GM21619 (cell line): ENCODE data around the gene OST4.
"Not testable (repeated sequence)": the region's sequence is repeated elsewhere in the genome, so short reads cannot be mapped to it uniquely, and the experiment has no call there.

Experiments used
- ATAC-seq: cut with Tn5 transposase; IDR thresholded peaks from one replicate; pipeline ENCODE4 v1.9.1; 2021; ENCODE audit not compliant: unreplicated experiment

OST4 gene

GRCh38 chr2:27071277-27071989 is at the start of gene OST4:
OST4 (minus strand) TSS chr2:27071654.
- peak; percentile 81 for ATAC-seq

DNA sequence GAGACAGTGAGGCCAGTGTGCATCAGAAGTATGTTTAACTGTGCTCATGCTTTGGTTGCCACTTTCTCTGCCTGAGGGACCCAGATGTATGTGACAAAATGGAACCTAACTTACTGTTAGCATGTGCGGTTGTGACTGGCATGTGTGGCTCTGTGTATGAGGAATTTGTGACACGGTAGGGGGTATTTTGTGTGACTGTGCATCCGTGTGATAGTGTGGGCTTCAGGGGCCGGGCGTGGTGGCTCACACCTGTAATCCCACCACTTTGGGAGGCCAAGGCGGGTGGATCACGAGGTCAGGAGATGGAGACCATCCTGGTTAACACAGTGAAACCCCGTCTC is 47.8 kb upstream of the OST4 start:
- ATAC-seq: not testable (repeated sequence)

DNA sequence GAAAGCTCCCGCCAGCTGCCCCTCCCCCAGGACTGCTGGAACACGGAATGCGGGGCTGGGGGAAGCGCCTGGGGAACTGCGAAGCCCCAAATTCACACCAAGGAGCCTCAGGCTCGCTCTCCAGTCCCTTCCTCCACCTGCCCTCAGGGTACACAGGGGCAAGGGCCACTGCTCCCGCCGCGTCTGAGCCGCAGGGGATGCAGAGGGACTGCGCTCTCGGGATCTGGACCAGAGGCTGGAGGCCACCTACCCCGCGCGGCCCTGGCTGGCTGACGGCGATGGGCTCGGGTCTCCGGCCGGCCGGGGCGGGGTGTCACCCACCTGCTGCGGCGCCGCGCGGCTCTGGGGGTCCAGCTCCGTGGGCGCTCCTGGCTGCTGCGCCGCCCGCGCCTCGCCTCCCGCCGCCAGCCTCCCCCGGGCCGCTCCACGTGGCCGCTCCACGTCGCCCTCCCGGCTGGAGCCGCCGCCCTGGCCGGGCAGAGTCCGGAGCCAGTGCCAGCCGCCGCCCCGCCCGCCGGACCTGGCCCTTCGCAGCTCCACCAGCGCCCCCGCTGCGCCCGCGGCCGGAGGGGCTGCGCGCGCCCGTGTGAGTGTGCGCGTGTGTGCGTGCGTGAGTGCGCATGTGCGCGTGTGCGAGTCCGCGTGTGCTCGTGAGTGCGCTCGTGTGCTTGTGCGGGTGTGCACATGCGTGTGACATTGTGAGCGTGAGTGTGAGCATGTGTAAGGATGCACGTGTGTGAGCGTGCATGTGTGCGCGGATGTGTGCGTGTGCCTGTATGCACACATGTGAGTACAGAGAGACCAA is 47.3 kb upstream of the OST4 start, which contains the start of gene CGREF1:
Gene CGREF1 (minus strand): TSS at position 604 of the 805 bp plus-strand sequence. CDS start 14,762 bp downstream, outside the sequence.
- no peak for ATAC-seq

DNA sequence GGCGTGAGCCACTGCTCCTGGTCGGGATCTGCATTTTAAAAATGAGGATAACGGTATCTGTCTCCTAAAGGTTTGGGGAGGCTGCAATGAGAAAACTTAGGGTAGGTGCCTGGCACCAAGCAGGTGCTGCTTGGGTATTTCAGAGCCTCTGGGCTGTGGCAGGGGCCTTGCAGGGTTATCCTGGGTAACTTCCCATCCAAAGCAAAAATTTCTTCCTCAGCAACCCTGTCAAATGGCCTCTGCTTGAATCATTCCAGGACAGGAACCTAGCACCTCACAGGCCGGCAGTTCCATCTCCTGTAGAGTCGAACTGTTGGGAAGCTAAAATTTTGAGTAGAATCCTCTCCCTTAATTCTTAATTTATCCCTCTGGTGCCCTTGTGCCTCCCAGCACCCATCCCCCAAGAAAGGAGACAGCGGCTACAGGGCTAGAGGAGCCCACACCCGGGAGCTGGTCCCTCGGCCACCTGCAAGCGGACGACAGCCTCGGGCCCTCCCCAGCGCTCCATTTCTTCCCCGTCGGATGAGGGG is 46.6 kb upstream of the OST4 start:
- ATAC-seq: no peak

- ATAC-seq: no peak
Observed at GRCh38 chr2:27115519-27115918, 44.1 kb upstream of the OST4 start.

GRCh38 chr2:27111392-27112078 is 40.1 kb upstream of the OST4 start:
- ATAC-seq: not testable (repeated sequence)

DNA sequence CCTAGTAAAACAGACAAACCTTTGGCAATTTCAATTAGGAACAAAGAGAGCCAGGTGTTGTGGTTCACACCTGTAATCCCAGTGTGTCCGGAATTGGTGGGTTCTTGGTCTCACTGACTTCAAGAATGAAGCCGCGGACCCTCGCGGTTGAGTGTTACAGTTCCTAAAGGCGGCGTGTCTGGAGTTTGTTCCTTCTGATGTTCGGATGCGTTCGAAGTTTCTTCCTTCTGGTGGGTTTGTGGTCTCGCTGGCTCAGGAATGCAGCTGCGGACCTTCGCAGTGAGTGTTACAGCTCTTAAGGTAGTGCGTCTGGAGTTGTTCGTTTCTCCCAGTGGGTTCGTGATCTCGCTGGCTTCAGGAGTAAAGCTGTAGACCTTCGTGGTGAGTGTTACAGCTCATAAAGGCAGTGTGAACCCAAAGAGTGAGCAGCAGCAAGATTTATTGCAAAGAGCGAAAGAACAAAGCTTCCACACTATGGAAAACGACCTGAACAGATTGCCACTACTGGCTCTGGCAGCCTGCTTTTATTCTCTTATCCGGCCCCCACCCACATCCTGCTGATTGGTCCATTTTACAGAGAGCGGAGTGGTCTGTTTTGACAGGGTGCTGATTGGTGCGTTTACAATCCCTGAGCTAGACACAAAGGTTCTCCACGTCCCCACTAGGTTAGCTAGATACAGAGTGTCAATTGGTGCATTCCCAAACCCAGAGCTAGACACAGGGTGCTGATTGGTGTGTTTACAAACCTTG is 39.3 kb upstream of the OST4 start:
- ATAC-seq: not testable (repeated sequence)

GRCh38 chr2:27109083-27109482 is 37.6 kb upstream of the OST4 start:
- ATAC-seq: no peak

GRCh38 chr2:27108221-27108620 is 36.8 kb upstream of the OST4 start:
- ATAC-seq: no peak

DNA sequence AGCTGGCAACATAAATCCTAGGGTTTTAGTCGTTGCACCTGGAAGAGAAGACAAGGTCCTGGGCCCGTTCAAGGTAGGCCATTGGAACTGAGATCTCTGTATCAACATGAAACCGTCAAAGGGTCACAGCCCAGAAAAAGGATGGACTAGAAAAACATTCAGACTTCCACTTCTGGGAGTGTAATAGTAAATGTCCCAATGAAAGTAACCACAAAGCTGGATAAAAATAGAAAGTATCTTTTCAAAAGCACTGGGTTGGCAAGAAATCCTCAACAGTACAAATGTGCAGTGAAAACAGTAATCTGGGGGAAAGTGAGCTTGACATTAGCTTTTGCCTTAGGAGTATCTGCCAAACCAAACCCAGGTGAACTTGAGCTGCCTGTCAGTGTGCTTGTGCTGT is 34.5 kb upstream of the OST4 start:
- ATAC-seq: no peak

- no peak for ATAC-seq
Observed at GRCh38 chr2:27102329-27102728, 30.9 kb upstream of the OST4 start.

DNA sequence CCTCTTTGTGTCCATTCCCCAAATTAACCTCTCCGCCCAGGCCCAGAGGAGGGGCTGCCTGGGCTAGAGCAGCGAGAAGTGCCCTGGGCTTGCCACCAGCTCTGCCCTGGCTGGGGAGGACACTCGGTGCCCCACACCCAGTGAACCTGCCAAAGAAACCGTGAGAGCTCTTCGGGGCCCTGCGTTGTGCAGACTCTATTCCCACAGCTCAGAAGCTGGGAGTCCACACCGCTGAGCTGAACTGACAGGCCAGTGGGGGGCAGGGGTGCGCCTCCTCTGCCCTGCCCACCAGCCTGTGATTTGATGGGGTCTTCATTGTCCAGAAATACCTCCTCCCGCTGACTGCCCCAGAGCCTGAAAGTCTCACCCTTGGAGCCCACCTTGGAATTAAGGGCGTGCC is 28.6 kb upstream of the OST4 start:
- no peak for ATAC-seq

DNA sequence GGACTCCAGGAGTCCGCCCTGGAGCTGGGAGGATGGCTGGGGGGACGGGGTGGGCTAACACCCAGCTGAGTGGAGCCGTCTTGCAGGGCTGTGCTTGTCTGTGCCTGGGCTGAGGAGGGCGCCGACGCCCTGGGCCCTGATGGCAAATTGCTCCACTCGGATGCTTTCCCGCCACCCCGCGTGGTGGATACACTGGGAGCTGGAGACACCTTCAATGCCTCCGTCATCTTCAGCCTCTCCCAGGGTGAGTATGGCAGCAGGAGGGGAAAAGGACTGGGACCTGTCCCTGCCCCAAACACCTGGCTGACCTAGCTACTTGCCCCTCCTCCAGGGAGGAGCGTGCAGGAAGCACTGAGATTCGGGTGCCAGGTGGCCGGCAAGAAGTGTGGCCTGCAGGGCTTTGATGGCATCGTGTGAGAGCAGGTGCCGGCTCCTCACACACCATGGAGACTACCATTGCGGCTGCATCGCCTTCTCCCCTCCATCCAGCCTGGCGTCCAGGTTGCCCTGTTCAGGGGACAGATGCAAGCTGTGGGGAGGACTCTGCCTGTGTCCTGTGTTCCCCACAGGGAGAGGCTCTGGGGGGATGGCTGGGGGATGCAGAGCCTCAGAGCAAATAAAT is 28.0 kb upstream of the OST4 start:
- ATAC-seq: no peak

DNA sequence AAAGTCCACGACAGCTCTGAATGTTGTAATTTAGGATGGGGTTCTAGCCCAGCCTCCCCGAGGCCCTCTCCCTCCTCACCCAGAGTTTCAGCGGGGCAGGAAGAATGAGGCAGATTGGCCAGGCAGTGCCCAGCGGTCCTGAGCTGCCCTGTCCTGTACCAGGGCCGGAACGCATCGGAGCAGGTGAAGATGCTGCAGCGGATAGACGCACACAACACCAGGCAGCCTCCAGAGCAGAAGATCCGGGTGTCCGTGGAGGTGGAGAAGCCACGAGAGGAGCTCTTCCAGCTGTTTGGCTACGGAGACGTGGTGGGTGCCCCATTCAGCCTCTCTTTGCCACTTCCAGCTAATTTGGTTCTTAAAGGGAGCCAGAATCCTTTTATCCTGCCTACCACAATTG is 25.9 kb upstream of the OST4 start:
- ATAC-seq: no peak

DNA sequence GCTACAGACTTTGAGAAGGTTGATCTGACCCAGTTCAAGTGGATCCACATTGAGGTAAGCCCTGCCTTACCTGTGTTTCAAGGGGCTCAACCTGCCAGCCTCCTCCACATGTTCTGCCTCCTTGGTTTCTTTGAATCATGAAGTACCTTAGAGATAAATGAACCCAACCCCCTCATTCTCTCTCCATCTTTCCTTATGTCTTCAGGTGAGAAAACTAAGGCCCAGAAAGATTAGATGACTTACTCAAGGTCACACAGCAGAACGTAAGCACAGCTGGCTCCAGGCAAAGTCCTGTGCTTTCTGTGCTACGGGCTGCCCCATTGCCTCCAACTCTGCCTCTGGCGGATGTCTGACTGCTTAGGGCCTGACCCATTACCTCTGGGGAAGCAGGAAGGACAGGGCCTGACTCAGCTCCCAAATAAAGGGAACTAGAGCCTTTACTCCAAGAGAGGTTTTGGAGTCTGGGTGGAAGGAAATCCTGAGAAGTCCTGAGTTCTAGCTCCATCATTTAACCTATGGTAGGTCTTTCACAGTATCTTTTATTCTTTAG is 25.4 kb upstream of the OST4 start:
- ATAC-seq: no peak

GRCh38 chr2:27095745-27096651 is 24.5 kb upstream of the OST4 start:
- ATAC-seq: no peak

DNA sequence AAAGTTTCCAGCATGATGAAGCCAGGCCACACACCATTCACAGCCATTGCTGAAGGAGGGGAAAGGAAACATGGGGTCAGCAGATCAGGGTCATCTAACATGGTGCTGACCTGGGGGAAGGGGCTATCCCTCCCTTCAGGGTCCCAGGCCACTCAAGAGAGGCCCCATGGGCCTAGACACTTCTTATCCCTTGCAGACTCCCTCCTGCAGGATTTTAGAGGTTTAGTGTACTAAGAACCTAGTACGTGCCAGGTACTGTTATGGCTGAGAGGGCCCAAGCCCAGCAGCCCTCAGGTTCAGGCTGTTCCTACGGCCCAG is 23.9 kb upstream of the OST4 start:
- no peak for ATAC-seq

DNA sequence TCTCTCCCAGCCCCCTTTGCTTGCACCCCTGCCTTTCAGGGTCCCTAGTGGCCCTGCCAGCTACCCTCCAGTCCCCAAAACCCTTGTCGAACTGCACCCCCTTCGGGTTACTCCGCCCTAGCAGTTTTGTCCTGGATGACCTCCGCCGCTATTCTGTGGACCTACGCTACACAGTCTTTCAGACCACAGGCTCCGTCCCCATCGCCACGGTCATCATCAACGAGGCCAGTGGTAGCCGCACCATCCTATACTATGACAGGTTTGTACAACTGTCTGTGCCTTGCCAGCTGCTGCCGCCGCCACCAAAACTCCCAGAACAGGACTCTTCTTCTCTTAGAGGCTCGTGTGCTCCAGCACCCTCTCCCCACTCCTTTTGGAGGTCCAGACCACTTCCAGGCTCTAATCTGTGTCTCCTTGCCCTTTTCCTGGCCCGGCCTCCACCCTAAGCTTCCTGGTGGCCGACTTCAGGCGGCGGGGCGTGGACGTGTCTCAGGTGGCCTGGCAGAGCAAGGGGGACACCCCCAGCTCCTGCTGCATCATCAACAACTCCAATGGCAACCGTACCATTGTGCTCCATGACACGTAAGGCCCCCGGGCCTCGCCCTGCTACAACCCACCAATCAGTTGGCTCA is 23.0 kb upstream of the OST4 start:
- no peak for ATAC-seq
